ENCODE measurements around the gene ADGRD1.

DNA sequence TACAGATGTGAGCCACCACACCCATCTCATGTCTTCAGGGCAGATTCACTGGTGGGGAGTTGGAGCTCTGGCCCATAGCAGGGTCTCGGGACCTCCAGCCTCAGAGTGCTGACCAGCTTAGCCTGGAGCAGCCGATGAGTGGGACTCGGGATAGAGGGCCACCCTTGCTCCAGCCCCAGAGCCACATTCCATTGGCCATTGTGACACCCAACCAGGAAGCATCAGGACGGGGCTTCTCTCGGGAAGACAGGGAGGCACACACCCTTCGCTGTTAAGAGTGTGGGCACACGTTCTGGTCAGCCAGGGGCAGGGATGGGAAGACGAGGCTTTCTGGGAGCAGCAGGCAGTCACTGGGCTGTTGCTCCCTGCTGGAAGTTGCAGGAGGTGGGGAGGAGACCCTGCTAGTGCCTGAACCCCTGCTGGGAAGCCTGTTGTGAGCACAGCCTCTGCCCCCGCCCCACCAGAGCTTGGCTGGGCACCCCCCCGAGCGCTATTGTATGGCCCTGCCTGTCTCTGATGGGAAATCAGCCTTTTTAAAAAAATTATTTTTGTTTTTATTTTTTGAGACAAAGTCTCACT is 1.6 kb downstream of the ADGRD1 start:
- TF ChIP-seq, protein P1, sequence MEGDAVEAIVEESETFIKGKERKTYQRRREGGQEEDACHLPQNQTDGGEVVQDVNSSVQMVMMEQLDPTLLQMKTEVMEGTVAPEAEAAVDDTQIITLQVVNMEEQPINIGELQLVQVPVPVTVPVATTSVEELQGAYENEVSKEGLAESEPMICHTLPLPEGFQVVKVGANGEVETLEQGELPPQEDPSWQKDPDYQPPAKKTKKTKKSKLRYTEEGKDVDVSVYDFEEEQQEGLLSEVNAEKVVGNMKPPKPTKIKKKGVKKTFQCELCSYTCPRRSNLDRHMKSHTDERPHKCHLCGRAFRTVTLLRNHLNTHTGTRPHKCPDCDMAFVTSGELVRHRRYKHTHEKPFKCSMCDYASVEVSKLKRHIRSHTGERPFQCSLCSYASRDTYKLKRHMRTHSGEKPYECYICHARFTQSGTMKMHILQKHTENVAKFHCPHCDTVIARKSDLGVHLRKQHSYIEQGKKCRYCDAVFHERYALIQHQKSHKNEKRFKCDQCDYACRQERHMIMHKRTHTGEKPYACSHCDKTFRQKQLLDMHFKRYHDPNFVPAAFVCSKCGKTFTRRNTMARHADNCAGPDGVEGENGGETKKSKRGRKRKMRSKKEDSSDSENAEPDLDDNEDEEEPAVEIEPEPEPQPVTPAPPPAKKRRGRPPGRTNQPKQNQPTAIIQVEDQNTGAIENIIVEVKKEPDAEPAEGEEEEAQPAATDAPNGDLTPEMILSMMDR (IDR thresholded peaks at IDR 0.05): no peak
- TF ChIP-seq POLR2AphosphoS5 (IDR thresholded peaks at IDR 0.05) (peak in 1 of 4 donors; percentile 54), POLR2A (IDR thresholded peaks at IDR 0.05) (no peak), EP300 (IDR thresholded peaks at IDR 0.05) (no peak)
